GM19324 (cell line): Measurements from ENCODE around the gene DOC2A.
"Not testable (repeated sequence)": the region's sequence is repeated elsewhere in the genome, so short reads cannot be mapped to it uniquely, and the experiment has no call there.

Experiments
- ATAC-seq: cut with Tn5 transposase; IDR thresholded peaks from one replicate; pipeline ENCODE4 v1.9.1; 2021; ENCODE audit warnings: mild to moderate bottlenecking, moderate library complexity; ENCODE audit not compliant: unreplicated experiment, low FRiP score

The DOC2A gene

DNA sequence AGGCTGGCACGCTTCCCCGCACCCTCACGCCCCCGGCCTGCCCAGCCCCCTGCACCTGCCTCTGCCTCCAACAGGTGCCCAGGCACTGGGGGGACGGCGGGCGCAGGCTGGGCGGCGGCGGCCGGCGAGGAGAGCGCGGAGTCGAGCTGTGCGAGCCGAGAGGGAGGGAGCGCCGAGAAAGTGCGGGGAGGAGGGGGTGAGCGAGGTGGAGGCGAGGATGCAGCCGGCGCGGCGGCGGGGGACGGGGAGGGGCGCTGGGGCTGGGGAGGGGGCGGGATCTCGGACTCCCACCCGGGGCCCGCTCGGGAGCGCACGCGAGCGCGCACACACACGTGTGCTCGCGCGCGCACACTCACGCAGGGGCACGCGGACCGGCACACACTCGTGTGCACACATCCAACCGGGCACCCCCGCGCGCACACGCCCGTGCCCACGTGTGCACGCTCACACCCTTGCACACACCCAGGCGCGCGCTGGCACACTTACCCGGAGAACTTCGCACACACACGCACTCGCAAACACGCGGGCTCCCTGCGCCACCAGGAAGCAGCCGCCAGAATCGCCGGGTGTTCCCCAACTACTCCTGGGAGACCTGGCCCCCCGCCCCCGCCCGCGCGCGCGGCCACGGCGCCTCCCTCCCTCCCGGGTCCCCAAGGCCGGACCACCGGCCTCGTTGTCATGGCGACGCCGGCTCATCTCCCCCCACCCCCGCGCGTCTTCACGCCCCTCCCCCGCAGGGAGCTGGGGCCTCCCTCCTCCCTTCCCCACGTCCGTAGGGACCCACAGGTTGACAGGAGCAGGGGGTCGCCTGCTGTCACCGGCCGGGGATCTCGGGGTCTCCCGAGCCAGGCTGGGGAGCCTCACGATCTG lies at the start of gene DOC2A:
Gene DOC2A, minus strand, starts transcription at position 184 of the 870 bp plus-strand sequence. CDS start 805 bp downstream, outside the sequence.
- no peak for ATAC-seq

DNA sequence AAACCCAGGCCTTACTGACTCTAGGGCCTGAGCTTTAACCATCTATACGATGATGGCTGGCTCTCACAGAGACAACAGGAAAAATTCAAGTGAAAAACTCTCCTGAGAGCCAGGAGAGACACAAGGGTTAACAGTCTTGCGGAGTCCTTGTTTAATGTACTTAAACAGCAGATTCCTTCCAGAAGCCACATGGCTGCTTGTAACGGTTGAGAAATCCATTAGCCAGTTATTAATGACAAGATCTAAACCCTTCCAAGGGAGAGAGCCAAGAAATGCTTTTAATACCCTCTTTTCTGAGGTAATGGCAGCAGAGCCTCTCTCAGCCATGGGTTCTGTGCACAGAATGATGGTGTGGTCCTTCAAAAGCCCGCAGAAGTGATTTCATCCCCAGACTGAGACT lies 49.5 kb upstream of the DOC2A start:
- ATAC-seq = no peak

DNA sequence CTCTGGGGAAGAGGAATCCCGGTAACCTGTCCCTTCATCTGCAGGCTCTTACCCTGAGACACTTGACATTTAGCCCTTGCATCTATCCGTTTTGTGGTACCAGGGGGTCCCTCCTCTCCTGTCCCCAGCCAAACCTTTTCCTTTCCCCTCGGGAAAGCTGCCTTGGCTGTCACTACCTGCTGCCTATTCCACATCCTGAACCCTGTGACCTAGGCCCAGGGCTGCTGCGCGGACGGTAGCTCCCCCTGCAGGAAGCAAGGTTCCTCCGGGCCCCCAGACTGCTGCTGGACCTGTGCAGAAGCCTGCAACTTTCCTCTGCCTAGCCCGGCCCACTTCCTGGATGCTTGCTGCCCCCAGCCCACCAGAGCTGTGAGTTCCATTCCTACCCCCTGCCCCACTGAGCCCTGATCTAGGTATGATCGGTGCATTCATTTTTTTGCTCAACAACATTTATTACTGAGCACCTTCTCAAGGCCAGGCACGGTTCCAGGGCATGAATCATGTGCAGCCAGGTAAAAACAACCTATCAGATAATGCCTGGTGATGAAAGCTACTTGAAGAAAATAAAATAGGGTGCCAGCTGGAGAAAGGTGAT lies 44.2 kb upstream of the DOC2A start:
- no peak for ATAC-seq

DNA sequence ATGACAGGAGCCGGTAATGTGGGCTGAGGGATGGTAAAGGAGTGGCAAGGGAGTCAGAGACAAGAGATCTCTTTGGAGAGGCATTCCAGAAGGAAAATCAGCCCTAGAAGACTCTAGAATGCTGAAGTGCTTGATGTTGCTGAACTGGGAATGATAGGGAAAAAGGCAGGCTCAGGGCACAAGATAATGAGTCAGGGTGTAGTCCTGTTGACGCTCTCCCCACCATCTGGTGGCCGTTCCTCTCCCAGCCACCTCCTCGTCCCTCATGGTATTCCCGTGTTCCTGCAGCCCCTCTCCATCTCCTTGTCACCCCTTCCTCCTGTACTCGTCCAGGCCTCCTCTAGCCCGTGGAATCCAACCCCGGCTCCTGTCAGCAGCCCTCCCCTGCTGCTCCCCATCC lies 43.6 kb upstream of the DOC2A start:
- ATAC-seq = no peak

DNA sequence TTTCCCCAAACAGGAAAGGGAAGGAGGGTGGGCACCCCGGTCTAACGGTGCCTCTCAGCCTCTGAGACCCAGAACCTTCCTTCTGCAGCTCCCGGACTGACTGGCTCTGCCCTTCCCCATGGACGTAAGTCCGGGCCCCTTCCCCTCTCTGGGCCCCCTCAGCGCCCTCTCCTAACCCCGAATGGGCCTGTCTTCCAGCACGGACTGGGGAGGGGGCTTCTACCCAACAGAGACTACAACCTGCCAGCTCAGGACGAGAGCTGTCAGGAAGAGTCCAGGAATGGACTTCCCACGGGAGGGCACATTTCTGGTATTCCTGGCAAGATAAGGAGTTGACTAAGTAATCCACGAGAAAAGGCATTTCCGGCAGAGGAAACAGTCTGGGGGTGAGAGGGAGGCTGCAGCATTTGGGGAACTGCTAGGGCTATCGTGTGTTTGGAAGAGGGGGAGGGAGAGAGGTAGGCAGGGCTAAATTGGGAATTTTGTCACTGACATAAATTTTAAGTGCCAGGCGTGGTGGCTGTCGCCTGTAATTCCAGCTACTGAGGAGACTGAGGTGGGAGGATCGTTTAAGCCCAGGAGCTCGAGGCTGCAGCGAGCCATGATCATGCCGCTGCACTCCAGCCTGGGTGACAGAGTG lies 42.7 kb upstream of the DOC2A start:
- ATAC-seq = no peak

DNA sequence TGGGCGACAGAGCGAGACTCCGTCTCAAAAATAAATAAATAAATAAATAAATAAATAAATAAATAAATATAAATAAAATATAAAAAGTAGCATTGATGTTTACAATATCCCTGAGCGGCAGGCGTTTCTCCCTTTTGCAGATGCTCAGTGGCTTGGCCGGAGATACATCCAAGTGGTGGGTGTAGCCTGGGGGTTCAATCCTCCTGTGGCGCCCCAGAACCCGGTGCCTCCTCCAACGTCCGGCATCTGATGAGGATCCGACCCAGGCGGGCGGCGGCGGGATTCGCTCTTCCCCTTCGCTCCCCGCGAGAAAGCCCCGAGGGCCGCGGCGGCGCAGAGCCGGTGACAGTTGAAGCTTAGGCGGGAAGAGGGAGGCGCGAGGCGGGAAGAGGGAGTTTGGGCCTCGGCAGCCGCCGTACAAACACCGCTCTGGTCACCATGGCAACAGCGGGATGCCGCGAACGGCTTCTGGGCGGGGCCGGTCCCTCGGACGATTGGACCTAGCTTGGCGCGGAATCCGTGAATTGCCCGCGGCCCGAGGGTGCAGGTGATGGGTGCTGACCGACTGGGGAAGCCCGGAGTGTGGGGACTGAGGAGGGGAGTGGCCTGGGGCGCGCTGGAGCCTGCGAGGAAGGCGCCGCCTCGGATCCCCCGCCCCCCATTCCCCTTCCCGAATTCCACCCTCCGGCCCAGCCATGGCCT lies 42.0 kb upstream of the DOC2A start:
- ATAC-seq = peak; percentile 71

DNA sequence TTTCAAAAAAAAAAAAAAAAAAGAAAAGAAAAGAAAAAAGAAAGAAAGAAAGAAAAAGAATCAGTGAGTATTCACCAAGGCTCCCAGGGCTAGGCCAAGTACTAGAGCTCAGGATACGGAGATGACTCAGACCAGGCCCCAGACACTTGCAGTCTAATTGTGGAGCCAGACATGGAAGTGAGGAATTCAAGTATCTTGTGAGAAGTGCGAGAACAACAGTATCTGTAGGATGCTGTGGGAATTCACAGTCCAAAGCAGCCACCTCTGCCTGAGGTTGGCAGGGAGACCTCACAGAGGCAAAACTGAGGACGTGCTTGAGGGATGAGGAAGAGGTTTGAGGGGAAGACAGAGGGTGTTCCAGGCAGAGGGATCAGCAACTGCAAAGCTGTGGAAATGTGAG lies 40.7 kb upstream of the DOC2A start:
- no peak for ATAC-seq

DNA sequence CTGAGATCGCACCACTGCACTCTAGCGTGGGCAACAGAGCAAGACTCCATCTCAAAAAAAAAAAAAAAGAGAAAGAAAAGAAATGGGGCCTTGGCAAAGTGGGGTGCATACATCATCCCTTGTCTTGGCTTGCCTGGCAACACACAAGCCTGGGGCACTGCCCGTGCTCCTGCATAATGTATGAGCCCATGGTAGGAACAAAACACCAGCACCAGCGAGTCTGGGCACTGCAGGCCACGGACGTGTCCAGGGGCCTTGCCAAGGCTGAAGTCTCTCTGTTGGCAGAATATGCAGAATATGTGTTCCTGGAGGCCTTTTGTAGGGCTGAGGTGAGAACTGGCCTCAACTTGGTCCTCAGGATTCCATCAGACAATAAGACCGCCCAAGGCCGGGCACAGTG lies 39.0 kb upstream of the DOC2A start:
- no peak for ATAC-seq

DNA sequence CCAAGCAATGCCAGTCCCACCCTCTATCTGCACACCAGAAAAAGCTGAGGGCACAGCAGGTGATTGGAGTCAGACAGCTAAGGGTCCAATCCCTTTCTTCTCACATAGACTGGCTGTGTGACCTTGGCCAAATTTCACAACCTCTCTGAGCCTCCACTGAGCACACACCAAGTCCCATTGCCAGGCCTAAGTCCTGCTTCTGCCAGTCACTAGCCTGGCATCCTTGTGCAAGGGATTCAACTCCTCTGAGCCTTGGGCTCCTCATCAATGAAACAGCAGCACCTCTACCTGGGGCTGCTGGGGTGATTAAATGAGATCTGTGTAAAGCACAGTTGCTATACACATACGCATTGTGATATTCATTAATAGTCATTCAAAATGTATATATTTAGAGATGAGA lies 35.8 kb upstream of the DOC2A start:
- ATAC-seq = no peak

DNA sequence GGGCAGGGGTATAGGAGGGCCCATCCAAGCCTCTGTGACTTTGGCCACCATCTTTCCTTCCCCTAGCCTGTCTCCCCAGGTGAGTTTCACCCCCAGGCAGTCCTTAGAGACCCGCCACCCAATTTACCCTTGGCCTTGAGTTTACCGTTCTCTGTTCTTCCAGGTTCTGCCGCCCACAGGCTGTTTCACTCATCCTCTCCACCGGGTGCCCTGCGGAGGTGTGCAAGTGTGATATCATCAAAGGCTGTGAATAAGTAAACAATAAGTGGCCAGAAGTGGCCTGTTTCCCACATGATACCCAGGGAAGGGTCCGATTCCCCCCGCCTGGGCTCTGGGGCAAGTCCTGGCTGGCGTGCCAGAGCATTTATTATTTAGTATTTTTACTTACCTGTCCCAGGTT lies 35.4 kb upstream of the DOC2A start:
- ATAC-seq = no peak

DNA sequence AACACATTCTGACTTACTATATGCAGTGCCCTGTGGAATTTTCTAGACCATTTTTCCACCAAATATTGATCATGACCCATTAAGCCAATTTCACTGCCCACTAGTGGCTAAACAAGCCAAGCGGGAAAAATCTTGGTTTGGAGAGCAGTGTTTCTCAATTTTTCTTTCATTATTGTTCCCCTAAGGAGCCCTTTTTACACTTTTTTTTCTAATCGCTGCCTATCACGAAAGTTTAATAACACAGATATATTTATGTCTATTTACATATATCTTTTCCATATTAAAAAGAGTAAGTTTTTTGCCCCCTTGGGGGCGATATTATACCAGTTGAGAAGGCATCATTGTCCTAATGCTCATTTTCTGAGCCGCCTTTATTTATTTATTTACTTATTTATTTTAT lies 31.0 kb upstream of the DOC2A start:
- no peak for ATAC-seq

DNA sequence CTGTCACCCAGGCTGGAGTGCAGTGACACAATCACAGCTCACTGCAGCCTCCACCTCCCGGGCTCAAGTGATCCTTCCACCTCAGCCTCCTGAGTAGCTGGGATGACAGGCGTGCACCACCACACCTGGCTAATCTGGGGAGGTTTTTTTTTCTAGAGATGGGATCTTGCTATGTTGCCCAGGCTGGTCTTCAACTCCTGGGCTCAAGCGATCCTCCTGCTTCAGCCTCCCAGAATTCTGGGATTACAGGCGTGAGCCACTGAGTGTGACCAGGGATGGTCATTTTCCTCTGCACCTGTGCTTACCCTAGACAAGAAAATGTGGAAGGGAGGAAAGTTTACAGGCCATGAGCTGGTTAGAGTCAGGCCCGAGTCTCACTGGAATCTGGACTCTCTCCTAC lies 29.9 kb upstream of the DOC2A start:
- ATAC-seq = not testable (repeated sequence)

DNA sequence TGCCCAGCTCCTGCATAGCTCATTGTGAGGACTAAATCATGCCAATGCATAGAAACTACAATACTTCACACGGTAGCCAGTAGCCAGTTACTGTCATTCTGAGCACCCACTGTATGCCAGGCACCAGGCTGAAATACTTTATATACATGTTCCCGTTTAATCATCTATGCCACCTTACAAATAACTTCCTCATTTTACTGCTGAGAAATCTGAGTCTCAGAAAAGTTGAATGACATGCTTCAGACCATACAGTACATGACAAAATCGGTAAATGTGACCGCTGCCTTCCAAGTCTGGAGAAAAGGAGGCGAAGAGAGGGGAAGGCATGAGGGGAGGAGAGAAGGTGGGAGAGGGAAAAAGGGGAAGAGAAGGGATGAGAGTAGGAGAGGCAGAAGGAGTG lies 29.4 kb upstream of the DOC2A start:
- no peak for ATAC-seq

DNA sequence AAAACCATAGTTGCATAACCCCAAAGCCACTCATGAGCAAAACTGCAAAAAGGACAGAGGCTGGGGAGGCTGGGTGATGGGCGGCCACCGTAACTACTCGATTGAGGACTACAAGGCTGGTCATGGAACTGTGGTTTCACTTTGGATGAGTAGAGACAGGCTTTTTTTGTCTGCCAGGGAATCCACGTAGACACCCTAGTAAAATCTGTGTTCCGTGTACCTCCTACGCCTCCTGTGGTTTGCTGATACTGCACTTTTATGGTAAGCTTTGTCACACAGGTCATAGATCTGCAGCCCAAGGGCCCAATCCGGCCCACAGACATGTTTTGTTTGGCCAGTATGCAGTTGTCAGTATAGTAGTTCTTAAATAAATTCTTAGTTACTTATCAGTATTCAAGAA lies 22.4 kb upstream of the DOC2A start:
- no peak for ATAC-seq

DNA sequence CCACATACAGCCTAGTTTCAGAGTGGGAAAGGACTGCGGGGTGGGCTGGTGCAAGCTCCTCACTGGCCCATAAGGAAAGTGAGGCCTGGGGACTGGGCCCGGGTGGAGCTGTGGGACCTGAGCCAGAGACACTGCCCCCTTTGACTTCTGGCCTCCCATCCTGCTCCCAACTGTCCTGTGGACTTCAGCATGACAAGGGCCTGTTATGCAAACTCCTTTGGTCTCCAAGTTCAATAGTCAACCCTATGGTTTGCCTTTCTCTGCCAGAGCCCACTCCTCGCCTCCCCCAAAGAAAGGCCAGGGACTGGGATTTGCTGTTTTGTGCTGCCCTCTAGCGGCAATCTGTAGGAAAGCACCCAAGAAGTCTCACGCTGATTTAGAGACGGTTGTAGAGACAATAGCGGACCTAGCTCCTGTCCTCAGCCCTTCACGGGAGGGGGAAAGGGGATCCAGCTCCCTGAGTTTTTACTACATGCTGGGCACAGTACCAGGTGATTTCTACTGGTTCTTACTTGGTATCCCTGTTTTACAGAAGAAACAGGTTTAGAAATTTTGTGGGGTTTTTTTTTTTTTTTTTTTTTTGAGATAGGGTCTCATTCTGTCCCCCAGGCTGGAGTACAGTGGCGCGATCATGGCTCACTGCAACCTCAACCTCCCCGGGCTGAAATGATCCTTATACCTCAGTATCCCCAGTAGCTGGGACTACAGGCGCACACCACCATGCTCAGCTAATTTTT lies 21.4 kb upstream of the DOC2A start:
- no peak for ATAC-seq

DNA sequence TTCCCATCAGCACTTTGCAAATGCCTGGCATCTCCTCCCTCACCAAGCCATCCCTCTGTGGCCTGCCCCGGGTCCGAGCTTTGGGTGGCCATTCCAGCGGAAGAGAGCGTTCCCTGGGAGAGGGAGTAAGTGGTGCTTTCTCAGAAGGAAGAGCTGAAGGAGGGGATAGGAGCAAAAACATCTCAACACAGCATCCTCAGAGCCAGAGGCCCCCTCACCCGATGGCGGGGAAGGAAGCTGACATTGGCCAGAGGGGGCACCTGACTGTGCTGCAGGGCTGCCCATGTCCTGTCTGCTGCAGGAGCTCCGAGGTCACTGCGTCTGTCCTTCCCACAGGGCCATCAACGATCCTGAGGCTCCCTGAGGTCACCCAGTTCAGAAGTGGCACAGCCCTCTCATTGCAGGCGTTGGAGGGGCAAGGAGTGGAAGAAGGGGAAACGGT lies 20.7 kb upstream of the DOC2A start:
- no peak for ATAC-seq

DNA sequence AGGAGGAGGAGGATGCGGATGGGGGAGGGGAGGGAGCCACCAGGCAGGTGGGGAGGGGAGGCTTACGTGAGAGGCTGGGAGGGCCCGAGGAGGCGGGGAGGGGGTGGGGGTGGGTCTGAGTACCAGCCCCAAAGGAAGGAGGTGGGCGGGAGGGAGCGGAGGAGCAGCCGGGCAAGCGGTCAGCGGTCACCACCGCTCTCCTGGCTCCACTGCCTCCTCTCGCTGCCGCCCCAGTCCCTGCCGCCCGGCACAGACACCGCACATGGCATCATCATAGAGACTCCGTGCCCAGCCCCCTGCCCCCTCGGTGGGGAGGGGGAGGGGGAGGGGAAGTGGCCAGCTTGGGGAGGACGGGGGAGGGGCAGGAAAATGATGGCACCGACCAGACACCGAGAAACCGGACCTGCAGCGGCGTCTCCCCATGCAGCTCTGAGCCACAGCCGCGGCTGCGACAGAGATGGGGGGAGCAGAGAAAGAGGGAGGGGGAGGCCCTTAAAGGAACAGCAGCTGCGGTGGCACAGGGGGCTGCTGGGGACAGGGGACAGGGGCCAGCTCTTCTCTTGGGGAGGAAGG lies 20.1 kb upstream of the DOC2A start, which contains the start of gene TLCD3B:
Gene TLCD3B, minus strand, starts transcription at position 431 of the 573 bp plus-strand sequence. CDS start 744 bp downstream, outside the sequence.
- ATAC-seq = no peak

DNA sequence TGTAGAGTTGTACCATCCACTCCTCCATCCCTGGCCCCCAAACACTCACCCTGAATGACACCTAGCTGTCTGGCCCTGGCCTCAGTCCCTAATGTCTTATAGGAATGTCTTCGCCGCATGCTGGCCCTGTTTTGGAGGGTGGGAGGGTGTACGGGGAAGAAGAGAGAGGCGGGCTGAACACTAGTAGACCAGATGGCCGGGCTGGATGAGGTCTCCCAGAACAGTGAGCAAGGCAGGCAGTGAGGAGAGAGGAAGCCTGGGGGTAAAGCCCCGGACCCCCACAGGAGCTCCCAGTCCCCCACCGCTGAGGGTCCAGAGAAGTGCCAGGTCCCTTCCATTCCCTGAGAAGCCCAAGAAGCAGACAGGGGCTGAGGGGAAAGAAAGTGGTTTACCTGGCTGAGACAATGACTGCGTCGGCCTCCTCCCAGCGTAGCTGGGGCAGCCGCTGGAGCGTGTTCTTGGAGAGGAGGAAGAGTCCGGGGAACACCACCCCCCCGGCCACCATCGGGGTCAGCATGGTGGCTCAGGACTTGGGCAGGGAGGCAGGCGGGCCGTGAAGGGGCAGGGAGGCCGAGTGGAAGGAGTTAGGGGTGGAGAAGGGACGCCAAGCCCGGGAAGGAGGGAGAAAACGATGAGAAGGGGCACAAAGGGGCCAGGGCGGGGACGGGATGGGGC lies 19.3 kb upstream of the DOC2A start:
- ATAC-seq = no peak

DNA sequence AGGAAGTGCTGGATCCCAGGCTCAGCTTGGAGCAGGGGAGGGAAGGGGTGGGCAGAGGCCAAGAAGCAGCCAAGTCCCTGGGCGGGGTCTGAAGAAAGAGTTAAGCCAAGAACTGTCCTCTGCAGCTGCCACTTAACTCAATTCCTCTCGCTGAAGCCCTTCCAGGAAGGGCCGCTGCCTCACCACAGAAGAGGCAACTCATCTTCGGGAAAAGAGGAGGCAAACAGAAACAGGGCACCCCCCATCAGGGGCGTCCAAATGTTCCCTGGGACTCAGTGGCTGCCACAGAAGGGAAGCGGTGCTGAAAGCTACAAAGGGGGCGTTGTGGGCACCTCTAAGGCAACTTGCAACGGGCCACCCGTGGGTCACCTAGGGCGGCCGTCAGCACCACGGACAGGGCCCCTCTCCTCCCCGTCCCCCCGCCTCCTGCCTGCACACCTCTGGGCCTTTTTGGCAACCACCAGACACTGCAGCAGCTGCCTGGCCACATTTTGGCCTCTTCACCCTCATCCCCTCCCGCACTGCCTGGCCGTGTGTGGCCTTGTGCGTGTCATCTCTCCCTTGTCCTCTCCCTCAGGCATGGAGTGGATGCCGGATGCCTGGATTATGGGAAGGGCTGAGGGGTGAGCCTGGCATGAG lies 17.7 kb upstream of the DOC2A start:
- no peak for ATAC-seq
